Hepatocyte (in vitro differentiated cells): ENCODE data around the gene CCDC27. TPM values are rescaled to one million over a fixed set of nuclear protein-coding genes. Genes with fewer than 3 reads are reported as not detected.
A peak's percentile ranks its signal among the peaks of the same experiment; 100 is the strongest.

Experiments used
- DNase-seq: peaks from one replicate; pipeline ENCODE4 v3.0.0-alpha.2; 2016; ENCODE audit warnings: low spot score
- H2AFZ ChIP-seq: fragments of 200-600 bp; sonication (generic); 2 replicates; pipeline ENCODE4 v1.6.0; 2016; ENCODE audit warnings: antibody characterized with exemption, mild to moderate bottlenecking
- H3K27ac ChIP-seq: fragments of 200-600 bp; sonication (generic); 2 replicates; pipeline ENCODE4 v1.5.1; 2016; ENCODE audit warnings: mild to moderate bottlenecking
- H3K27me3 ChIP-seq: fragments of 200-600 bp; sonication (generic); 2 replicates; pipeline ENCODE4 v1.6.1; 2016
- H3K36me3 ChIP-seq: fragments of 200-600 bp; sonication (generic); replicated peaks from 2 replicates; pipeline ENCODE4 v1.5.1; 2016; ENCODE audit warnings: low read depth; ENCODE audit not compliant: insufficient read depth
- H3K4me1 ChIP-seq: fragments of 200-600 bp; sonication (generic); 2 replicates; pipeline ENCODE4 v1.5.1; 2016; ENCODE audit warnings: mild to moderate bottlenecking, moderate library complexity; ENCODE audit not compliant: insufficient read depth
- H3K4me2 ChIP-seq: fragments of 200-600 bp; sonication (generic); 2 replicates; pipeline ENCODE4 v1.6.0; 2016
- H3K4me3 ChIP-seq: fragments of 200-600 bp; sonication (generic); 2 replicates; pipeline ENCODE4 v1.5.1; 2016; ENCODE audit warnings: mild to moderate bottlenecking
- H3K79me2 ChIP-seq: fragments of 200-600 bp; sonication (generic); 2 replicates; pipeline ENCODE4 v1.6.0; 2017; ENCODE audit warnings: mild to moderate bottlenecking
- H3K9me2 ChIP-seq: fragments of 200-600 bp; sonication (generic); replicated peaks from 2 replicates; pipeline ENCODE4 v1.6.0; 2017; ENCODE audit warnings: mild to moderate bottlenecking; ENCODE audit not compliant: insufficient read depth
- H3K9me3 ChIP-seq: fragments of 200-600 bp; sonication (generic); 2 replicates; pipeline ENCODE4 v1.5.1; 2016; ENCODE audit warnings: low read depth, mild to moderate bottlenecking
- H4K20me1 ChIP-seq: fragments of 200-600 bp; sonication (generic); 2 replicates; pipeline ENCODE4 v1.6.0; 2016; ENCODE audit warnings: mild to moderate bottlenecking; ENCODE audit not compliant: insufficient read depth, poor library complexity, severe bottlenecking
- EZH2 ChIP-seq: fragments of 200-600 bp; sonication (generic); IDR thresholded peaks from 2 replicates; pipeline ENCODE4 v1.6.1; 2016; ENCODE audit warnings: antibody characterized with exemption, mild to moderate bottlenecking, borderline replicate concordance
- EZH2phosphoT487 ChIP-seq: fragments of 200-600 bp; sonication (generic); IDR thresholded peaks from one replicate; pipeline ENCODE4 v1.6.1; 2018; ENCODE audit warnings: antibody characterized with exemption, mild to moderate bottlenecking, low read depth, moderate library complexity; ENCODE audit not compliant: unreplicated experiment, severe bottlenecking
- WGBS: methylation state at CpG from one replicate; pipeline ENCODE4 v1.1.6; 2016; ENCODE audit warnings: low lambda C conversion rate; ENCODE audit errors: missing lambda C conversion rate; 5-methylcytosine and 5-hydroxymethylcytosine counted together
- polyA plus RNA-seq: library from polyadenylated mRNA; unstranded; fragments of >200 nt; fragmentation: Nextera tagmentation; extraction: Ambion mirVana; gene quantifications from 2 replicates; pipeline ENCODE4 v1.2.1, GENCODE V29; 2016
- total RNA-seq: library from RNA; depleted of rRNA; stranded (reverse); fragments of >200 nt; gene quantifications from 2 replicates; pipeline ENCODE4 v1.2.3, GENCODE V29; 2014
- TF ChIP-seq, protein P1 (sequence below): fragments of 200-600 bp; sonication (generic); IDR thresholded peaks from 2 replicates; pipeline ENCODE4 v1.5.1; 2016; ENCODE audit warnings: antibody characterized with exemption, mild to moderate bottlenecking; ENCODE audit not compliant: poor library complexity

CCDC27 gene
- total and polyA plus RNA-seq, 2 experiments from 2014 or later: 0.17 to 0.59 TPM

DNA sequence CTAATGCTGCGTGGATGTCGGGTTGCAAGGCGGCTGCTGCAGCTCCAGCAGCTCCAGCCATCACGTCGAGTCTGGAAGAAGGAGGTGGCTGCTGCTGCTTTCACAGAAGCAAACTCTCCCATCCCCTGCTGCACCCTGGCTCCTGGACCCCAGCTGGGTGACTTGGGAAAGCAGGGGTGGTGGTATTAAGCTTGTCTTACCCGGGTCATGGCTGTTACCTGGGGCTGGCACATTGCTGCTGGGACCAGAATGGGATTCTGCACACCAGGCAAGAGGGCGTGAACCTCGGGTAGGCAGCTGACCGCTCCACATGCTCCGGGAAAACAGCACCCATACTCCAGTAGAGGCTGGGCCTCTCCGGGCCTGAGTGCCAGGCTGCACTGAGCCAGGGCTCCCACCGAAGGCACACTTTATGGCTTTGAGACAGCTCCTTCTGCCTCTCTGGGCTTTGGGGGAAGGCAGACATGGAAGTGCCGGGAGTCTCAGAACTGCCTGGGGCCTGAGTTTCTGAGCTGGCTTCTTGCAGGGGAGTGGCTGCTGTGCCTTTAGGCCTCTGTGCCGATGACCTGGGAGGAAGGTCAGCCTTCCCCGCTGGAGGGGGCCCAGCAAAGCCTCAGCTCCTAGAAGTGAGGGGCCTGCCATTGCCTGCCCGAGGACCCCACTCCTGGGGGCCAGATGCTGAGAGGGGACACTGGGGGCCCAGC lies 21.5 kb downstream of the CCDC27 start:
- Histone ChIP-seq H3K27ac (peak overlapping the region; percentile 67), H4K20me1 (no peaks in the 10 kb centered on the region), H3K9me2 (no peaks in the 10 kb centered on the region), H3K4me1 (peaks cover 41% of the 10 kb centered on the region), H3K4me3 (no peak overlapping the region), H3K36me3 (no peaks in the 10 kb centered on the region), H3K27me3 (no peaks in the 10 kb centered on the region), H3K9me3 (no peaks in the 10 kb centered on the region), H3K79me2 (no peaks in the 10 kb centered on the region), H3K4me2 (peak overlapping the region; percentile 98), H2AFZ (no peak overlapping the region)
- WGBS: 74% methylated on average over 16 of the region's 16 CpGs
- no peak for TF ChIP-seq EZH2phosphoT487
- TF ChIP-seq, protein P1, sequence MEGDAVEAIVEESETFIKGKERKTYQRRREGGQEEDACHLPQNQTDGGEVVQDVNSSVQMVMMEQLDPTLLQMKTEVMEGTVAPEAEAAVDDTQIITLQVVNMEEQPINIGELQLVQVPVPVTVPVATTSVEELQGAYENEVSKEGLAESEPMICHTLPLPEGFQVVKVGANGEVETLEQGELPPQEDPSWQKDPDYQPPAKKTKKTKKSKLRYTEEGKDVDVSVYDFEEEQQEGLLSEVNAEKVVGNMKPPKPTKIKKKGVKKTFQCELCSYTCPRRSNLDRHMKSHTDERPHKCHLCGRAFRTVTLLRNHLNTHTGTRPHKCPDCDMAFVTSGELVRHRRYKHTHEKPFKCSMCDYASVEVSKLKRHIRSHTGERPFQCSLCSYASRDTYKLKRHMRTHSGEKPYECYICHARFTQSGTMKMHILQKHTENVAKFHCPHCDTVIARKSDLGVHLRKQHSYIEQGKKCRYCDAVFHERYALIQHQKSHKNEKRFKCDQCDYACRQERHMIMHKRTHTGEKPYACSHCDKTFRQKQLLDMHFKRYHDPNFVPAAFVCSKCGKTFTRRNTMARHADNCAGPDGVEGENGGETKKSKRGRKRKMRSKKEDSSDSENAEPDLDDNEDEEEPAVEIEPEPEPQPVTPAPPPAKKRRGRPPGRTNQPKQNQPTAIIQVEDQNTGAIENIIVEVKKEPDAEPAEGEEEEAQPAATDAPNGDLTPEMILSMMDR: no peak
- no peak for TF ChIP-seq EZH2
- no peak for DNase-seq

DNA sequence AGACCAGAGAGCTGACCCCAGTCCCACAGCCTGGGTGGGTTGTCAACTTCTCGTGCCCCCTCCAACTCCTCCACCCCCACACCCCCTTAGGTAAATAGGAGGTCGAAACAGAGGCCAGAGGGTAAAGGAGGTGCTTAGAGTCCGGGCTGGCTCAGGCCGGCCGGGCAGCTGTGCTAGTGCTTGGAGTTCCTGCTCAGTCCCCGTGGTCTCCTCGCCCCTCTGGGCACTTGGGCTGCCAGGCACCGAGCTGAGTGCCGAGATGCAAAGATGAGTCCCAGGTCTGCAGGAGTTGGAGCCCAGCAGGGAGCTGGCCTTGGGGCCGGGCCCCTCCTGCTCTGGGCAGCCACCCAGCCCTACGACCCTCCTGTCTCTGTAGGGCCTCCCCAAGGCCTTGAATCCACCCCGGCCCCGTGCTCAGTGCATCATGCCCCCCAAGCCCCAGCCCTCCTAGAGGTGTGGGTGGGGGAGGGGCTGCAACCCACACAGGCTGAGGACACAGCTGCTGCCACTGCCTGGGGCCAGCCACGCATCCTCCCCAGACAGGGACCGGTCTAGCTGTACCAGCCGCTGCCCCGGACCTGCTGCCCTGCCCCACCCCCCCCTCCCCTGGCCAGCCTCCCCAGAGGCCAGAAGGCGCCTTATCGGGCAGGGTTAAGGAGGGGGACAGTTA lies 22.2 kb downstream of the CCDC27 start:
- H3K4me1 ChIP-seq: peaks cover 41% of the 10 kb centered on the region

DNA sequence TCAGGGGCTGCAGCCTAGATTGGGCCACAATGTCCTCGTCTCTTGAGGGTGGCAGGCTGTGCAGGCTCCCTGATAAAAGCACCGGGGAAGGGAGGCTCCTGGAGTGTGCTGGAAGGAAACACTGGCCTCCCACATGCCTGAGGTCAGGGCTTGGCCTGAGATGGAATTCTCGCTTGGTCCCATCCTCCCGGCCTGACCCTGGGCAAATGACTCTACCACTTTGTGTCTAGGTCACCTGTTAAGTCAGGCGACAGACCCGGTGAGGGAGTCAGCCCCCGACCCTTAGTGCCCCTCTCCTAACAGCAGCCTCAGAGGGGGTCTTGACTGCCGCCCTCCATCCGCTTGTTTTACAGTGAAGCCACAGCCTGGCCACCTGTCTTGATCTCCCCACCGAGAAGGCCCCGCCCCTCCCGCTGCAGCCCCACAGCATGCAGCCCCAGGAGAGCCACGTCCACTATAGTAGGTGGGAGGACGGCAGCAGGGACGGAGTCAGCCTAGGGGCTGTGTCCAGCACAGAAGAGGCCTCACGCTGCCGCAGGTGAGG lies 22.8 kb downstream of the CCDC27 start:
- H3K9me3 ChIP-seq: no peaks in the 10 kb centered on the region
- 71% methylated on average over 15 of the region's 17 CpGs for WGBS
- H2AFZ ChIP-seq: no peak overlapping the region
- no peak for DNase-seq
- TF ChIP-seq EZH2 (no peak), EZH2phosphoT487 (no peak)
- TF ChIP-seq, protein P1: no peak
- no peaks in the 10 kb centered on the region for H3K9me2 ChIP-seq
- H3K4me3 ChIP-seq: no peak overlapping the region
- H3K36me3 ChIP-seq: no peaks in the 10 kb centered on the region
- peak overlapping the region; percentile 98 for H3K4me2 ChIP-seq
- H4K20me1 ChIP-seq: no peaks in the 10 kb centered on the region
- H3K4me1 ChIP-seq: peaks cover 41% of the 10 kb centered on the region
- no peak overlapping the region for H3K27ac ChIP-seq
- no peaks in the 10 kb centered on the region for H3K79me2 ChIP-seq
- H3K27me3 ChIP-seq: no peaks in the 10 kb centered on the region

More for the DNA sequence above, 22.2 kb downstream of the CCDC27 start:
- H3K27me3 ChIP-seq: no peaks in the 10 kb centered on the region
- no peaks in the 10 kb centered on the region for H3K79me2 ChIP-seq
- no peak for DNase-seq
- TF ChIP-seq, protein P1: no peak
- TF ChIP-seq EZH2 (no peak), EZH2phosphoT487 (no peak)
- no peaks in the 10 kb centered on the region for H3K9me3 ChIP-seq
- no peak overlapping the region for H3K27ac ChIP-seq
- no peaks in the 10 kb centered on the region for H3K9me2 ChIP-seq
- H3K4me3 ChIP-seq: no peak overlapping the region
- 69% methylated on average over 13 of the region's 19 CpGs for WGBS
- H4K20me1 ChIP-seq: no peaks in the 10 kb centered on the region
- no peak overlapping the region for H2AFZ ChIP-seq
- H3K36me3 ChIP-seq: no peaks in the 10 kb centered on the region
- H3K4me2 ChIP-seq: peak overlapping the region; percentile 98
